Neuronal stem cell (in vitro differentiated cells): ENCODE measurements around the gene MBLAC1.

Experiments used
- DNase-seq: peaks from one replicate; pipeline ENCODE4 v3.0.0-alpha.2; 2013; ENCODE audit warnings: low spot score
- H2AFZ ChIP-seq: one replicate; pipeline ENCODE4 v1.6.1; 2013; ENCODE audit warnings: mild to moderate bottlenecking, low read length, inconsistent platforms
- H2AK5ac ChIP-seq: 2 replicates; pipeline ENCODE4 v1.6.1; 2013; ENCODE audit warnings: low read depth, mild to moderate bottlenecking, inconsistent platforms, low read length, moderate library complexity, mixed read lengths
- H2BK120ac ChIP-seq: 2 replicates; pipeline ENCODE4 v1.6.1; 2013; ENCODE audit warnings: low read depth, mild to moderate bottlenecking, inconsistent platforms, low read length, moderate library complexity, mixed read lengths
- H2BK12ac ChIP-seq: one replicate; pipeline ENCODE4 v1.6.1; 2013; ENCODE audit warnings: low read length, inconsistent platforms
- H2BK15ac ChIP-seq: 2 replicates; pipeline ENCODE4 v1.6.1; 2013; ENCODE audit warnings: mild to moderate bottlenecking, low read length, inconsistent platforms, mixed read lengths
- H2BK5ac ChIP-seq: one replicate; pipeline ENCODE4 v1.6.1; 2013; ENCODE audit warnings: inconsistent platforms, mild to moderate bottlenecking, low read length, moderate library complexity
- H3K14ac ChIP-seq: one replicate; pipeline ENCODE4 v1.6.1; 2013; ENCODE audit warnings: low read length, inconsistent platforms
- H3K18ac ChIP-seq: 2 replicates; pipeline ENCODE4 v1.6.1; 2013; ENCODE audit warnings: low read length, inconsistent platforms
- H3K23ac ChIP-seq: 2 replicates; pipeline ENCODE4 v1.6.1; 2013; ENCODE audit warnings: low read depth, mild to moderate bottlenecking, mixed read lengths, low read length, inconsistent platforms; ENCODE audit not compliant: poor library complexity
- H3K27ac ChIP-seq: replicated peaks from 3 replicates; pipeline ENCODE4 v1.5.1; 2013; ENCODE audit warnings: low read length, inconsistent platforms
- H3K27me3 ChIP-seq, 3 experiments: 2 replicates each; pipeline ENCODE4 v1.6.1; 2013; ENCODE audit warnings: low read length in 3 of 3, mild to moderate bottlenecking in 2 of 3, inconsistent platforms in 1 of 3, low read depth in 1 of 3, mixed read lengths in 1 of 3, moderate library complexity in 1 of 3; ENCODE audit not compliant: control insufficient read depth in 3 of 3, insufficient read depth in 3 of 3
- H3K36me3 ChIP-seq, 2 donors: replicated peaks in 1 of 2; 2 replicates each; pipeline ENCODE4 v1.6.1; 2013; ENCODE audit warnings: low read length in 2 of 2; ENCODE audit not compliant: control insufficient read depth in 2 of 2, insufficient read depth in 2 of 2
- H3K4ac ChIP-seq: 2 replicates; pipeline ENCODE4 v1.6.1; 2013; ENCODE audit warnings: inconsistent platforms, mild to moderate bottlenecking, low read length, moderate library complexity
- H3K4me1 ChIP-seq, 2 donors: 1 replicate in 1 of 2; 2 replicates in 1 of 2; pipeline ENCODE4 v1.6.1; 2013; ENCODE audit warnings: low read length in 2 of 2, low read depth in 1 of 2; ENCODE audit not compliant: control insufficient read depth in 2 of 2, insufficient read depth in 1 of 2
- H3K4me2 ChIP-seq: one replicate; pipeline ENCODE4 v1.6.1; 2013; ENCODE audit warnings: mild to moderate bottlenecking, low read length, inconsistent platforms; ENCODE audit not compliant: insufficient read depth, poor library complexity, severe bottlenecking
- H3K4me3 ChIP-seq, 2 donors: 2 replicates each; pipeline ENCODE4 v1.5.1; 2013; ENCODE audit warnings: low read length in 2 of 2, mild to moderate bottlenecking in 2 of 2, inconsistent platforms in 1 of 2, moderate library complexity in 1 of 2
- H3K79me1 ChIP-seq: one replicate; pipeline ENCODE4 v1.6.1; 2013; ENCODE audit warnings: low read depth, mild to moderate bottlenecking, inconsistent platforms, low read length, moderate library complexity
- H3K9ac ChIP-seq: one replicate; pipeline ENCODE4 v1.6.1; 2013; ENCODE audit warnings: mild to moderate bottlenecking, low read depth, low read length, inconsistent platforms; ENCODE audit not compliant: poor library complexity
- H3K9me3 ChIP-seq, 2 donors: replicated peaks in 1 of 2; 2 replicates each; pipeline versions ENCODE3 to v1.6.1; 2013; ENCODE audit warnings: low read length in 2 of 2, mild to moderate bottlenecking in 2 of 2, inconsistent platforms in 1 of 2, low read depth in 1 of 2, mixed read lengths in 1 of 2, moderate library complexity in 1 of 2; ENCODE audit not compliant: control insufficient read depth in 2 of 2, insufficient read depth in 1 of 2
- H4K8ac ChIP-seq: one replicate; pipeline ENCODE4 v1.6.1; 2013; ENCODE audit warnings: low read depth, mild to moderate bottlenecking, inconsistent platforms, low read length, moderate library complexity
- H4K91ac ChIP-seq: one replicate; pipeline ENCODE4 v1.6.1; 2013; ENCODE audit warnings: low read length, low read depth, mild to moderate bottlenecking, inconsistent platforms; ENCODE audit not compliant: poor library complexity
- WGBS, 2 donors: extraction: QIAGEN DNeasy Blood & Tissue Kit; methylation state at CpG; one replicate each; pipeline ENCODE4 v1.1.7; 2013; ENCODE audit warnings: missing lambda C conversion rate in 2 of 2, mixed read lengths in 1 of 2; ENCODE audit not compliant: insufficient read length in 2 of 2, insufficient replicate concordance in 1 of 2; ENCODE audit errors: extremely low coverage in 2 of 2; 5-methylcytosine and 5-hydroxymethylcytosine counted together

Gene MBLAC1

DNA sequence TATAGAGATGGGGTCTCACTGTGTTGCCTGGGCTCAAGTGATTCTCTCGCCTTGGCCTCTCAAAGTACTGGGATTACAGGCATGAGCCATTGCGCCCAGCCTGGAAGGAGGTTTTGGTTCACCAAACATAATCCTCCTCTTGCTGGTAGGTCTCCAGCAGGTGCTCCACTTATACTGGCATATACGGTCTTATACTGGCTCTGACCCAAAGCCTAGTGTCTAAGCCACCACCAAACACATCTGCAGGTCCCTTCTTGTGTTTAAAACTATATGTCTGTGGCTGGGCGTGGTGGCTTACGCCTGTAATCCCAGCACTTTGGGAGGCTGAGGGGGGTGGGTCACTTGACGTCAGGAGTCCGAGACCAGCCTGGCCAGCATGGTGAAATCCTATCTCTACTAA is 5.4 kb downstream of the MBLAC1 start:
- H2BK120ac ChIP-seq, result no peak overlapping the region
- no peak overlapping the region for H3K14ac ChIP-seq
- H3K18ac ChIP-seq, result no peak overlapping the region
- H3K9me3 ChIP-seq, result no peaks in the 10 kb centered on the region
- no peak overlapping the region for H2BK5ac ChIP-seq
- no peak overlapping the region for H2BK15ac ChIP-seq
- H3K23ac ChIP-seq, result no peak overlapping the region
- no peak overlapping the region for H4K8ac ChIP-seq
- no peaks in the 10 kb centered on the region for H3K36me3 ChIP-seq
- no peak overlapping the region for H2BK12ac ChIP-seq
- no peak overlapping the region for H3K4me2 ChIP-seq
- H3K4me1 ChIP-seq, result peaks cover 3 to 5% of the 10 kb centered on the region in 2 donors
- H3K4ac ChIP-seq, result no peak overlapping the region
- H4K91ac ChIP-seq, result no peak overlapping the region
- no peak overlapping the region for H3K27ac ChIP-seq
- no peak for DNase-seq
- H3K79me1 ChIP-seq, result no peaks in the 10 kb centered on the region
- H2AK5ac ChIP-seq, result no peak overlapping the region
- no peak overlapping the region for H3K9ac ChIP-seq
- no CpG with 5 or more reads among the region's 7 CpGs for WGBS, 2 donors
- H3K4me3 ChIP-seq, result no peak overlapping the region
- peak overlapping the region; percentile 21 for H2AFZ ChIP-seq
- peaks cover 0 to 15% (median 0%) of the 10 kb centered on the region in 3 experiments for H3K27me3 ChIP-seq

DNA sequence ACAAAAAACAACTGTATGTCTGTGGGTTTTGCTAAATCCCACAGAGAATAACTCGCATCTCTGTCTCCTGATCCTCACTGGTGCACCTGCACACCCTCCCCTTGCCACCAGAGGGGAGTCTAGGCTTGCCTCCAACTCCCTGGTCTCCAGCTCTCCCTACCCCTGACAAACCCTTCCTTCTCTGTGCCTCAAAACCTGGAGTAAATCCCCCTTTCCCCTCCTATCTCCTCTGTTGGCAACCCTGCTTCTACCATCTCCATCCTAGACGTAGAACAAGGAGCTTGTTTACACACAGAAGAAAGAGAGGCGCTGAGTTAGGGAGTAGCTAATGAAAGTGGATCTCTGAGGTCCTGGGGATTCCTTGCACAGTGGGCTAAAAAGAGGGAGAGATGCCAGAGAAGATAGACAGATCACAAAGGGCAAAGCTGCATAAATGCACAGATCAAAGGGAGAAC is 6.0 kb downstream of the MBLAC1 start:
- H2BK120ac ChIP-seq, result no peak overlapping the region
- peak overlapping the region; percentile 68 for H2AFZ ChIP-seq
- no peaks in the 10 kb centered on the region for H3K79me1 ChIP-seq
- H3K18ac ChIP-seq, result no peak overlapping the region
- peaks cover 0 to 13% (median 0%) of the 10 kb centered on the region in 3 experiments for H3K27me3 ChIP-seq
- H3K4me2 ChIP-seq, result no peak overlapping the region
- H3K23ac ChIP-seq, result no peak overlapping the region
- H2AK5ac ChIP-seq, result no peak overlapping the region
- H2BK5ac ChIP-seq, result no peak overlapping the region
- H2BK12ac ChIP-seq, result no peak overlapping the region
- peaks cover 2 to 5% of the 10 kb centered on the region in 2 donors for H3K4me1 ChIP-seq
- no peaks in the 10 kb centered on the region for H3K36me3 ChIP-seq
- no peak for DNase-seq
- H3K27ac ChIP-seq, result no peak overlapping the region
- H3K14ac ChIP-seq, result no peak overlapping the region
- H3K4ac ChIP-seq, result no peak overlapping the region
- H3K9me3 ChIP-seq, result no peaks in the 10 kb centered on the region
- no peak overlapping the region for H4K8ac ChIP-seq
- H3K4me3 ChIP-seq, result no peak overlapping the region
- H2BK15ac ChIP-seq, result no peak overlapping the region
- H4K91ac ChIP-seq, result no peak overlapping the region
- no CpG with 5 or more reads among the region's 3 CpGs for WGBS, 2 donors
- H3K9ac ChIP-seq, result no peak overlapping the region

DNA sequence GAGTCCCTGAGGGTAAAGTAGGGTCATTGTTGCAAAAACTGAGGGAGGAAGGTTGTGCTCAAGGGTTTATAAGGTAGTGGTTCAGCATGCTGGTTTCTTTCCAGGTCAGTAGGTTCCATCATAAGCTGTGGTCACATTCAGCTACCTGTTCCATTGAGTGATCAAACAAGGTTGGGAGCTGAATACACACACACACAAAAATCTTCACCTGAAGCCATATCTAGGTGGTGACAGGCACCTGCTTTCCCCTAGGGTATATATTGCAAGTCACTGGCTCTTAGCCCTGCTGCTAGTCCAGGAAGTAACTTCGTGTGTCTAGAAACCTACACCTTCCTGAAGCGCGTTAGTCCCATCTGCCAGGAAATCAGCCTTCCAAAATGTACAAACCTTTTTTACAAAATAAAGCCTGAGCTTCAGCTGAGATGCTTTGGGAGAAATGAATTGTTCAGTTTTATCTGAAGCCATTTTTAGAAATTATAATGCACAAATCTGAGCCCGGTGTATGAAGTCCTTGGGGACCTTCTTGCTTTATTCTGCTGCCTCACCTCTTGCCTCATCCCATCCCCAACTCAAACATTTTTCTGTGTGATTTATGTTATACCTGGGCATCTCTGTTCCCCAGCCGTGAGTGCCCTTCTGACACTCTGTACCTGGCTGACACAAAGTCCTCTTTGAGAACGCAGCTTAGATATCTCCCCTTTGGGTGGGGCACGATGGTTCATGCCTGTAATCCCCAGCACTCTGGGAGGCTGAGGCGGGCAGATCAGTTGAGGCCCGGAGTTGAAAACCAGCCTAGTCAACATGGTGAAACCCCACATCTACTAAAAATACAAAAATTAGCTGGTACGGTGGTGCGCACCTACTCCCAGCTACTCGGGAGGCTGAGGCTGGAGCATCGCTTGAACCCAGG is 11.3 kb downstream of the MBLAC1 start:
- H3K4me3 ChIP-seq, result no peak overlapping the region
- H3K4me1 ChIP-seq, result no peaks in the 10 kb centered on the region
- no CpG with 5 or more reads among the region's 13 CpGs for WGBS, 2 donors
- no peaks in the 10 kb centered on the region for H3K79me1 ChIP-seq
- no peak for DNase-seq
- H3K27ac ChIP-seq, result no peak overlapping the region
- H2BK120ac ChIP-seq, result no peak overlapping the region
- H3K9me3 ChIP-seq, result no peaks in the 10 kb centered on the region
- H2AFZ ChIP-seq, result no peak overlapping the region
- H2BK15ac ChIP-seq, result no peak overlapping the region
- H3K4ac ChIP-seq, result no peak overlapping the region
- H3K4me2 ChIP-seq, result no peak overlapping the region
- no peak overlapping the region for H3K9ac ChIP-seq
- H3K36me3 ChIP-seq, result peaks cover 0 to 1% of the 10 kb centered on the region in 2 donors
- H3K27me3 ChIP-seq, result no peaks in the 10 kb centered on the region
- H2AK5ac ChIP-seq, result no peak overlapping the region
- no peak overlapping the region for H4K8ac ChIP-seq
- no peak overlapping the region for H3K18ac ChIP-seq
- no peak overlapping the region for H3K23ac ChIP-seq
- no peak overlapping the region for H2BK12ac ChIP-seq
- H2BK5ac ChIP-seq, result no peak overlapping the region
- H3K14ac ChIP-seq, result peak overlapping the region; percentile 38
- no peak overlapping the region for H4K91ac ChIP-seq

DNA sequence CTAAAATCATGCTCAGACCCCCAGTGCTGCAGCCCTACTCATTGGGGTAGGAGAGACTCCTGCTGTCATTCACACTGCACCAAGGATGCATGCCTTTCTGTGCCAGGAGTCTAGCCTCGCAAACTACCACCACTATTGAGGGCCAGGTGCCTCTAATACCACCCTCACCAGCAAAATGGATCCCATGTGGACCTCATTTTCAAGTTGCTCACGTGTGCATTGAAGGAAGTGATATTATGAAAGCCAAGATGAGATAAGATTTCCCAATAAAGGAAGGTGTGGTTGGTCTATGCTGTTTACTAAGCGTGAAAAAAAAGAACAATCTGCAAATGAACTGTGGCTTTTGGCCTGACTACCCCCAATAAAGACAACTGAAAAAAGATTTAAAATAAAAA is 14.8 kb downstream of the MBLAC1 start:
- DNase-seq, result no peak
- H2BK12ac ChIP-seq, result no peak overlapping the region
- no peak overlapping the region for H3K9ac ChIP-seq
- H4K8ac ChIP-seq, result no peak overlapping the region
- WGBS, 2 donors, result no CpG with 5 or more reads among the region's 3 CpGs
- no peak overlapping the region for H3K14ac ChIP-seq
- H2AFZ ChIP-seq, result no peak overlapping the region
- H3K23ac ChIP-seq, result no peak overlapping the region
- no peak overlapping the region for H3K4me3 ChIP-seq
- peaks cover 0 to 1% of the 10 kb centered on the region in 2 donors for H3K36me3 ChIP-seq
- H2BK5ac ChIP-seq, result no peak overlapping the region
- no peak overlapping the region for H3K27ac ChIP-seq
- no peak overlapping the region for H3K18ac ChIP-seq
- H4K91ac ChIP-seq, result no peak overlapping the region
- H3K9me3 ChIP-seq, result no peaks in the 10 kb centered on the region
- no peak overlapping the region for H2AK5ac ChIP-seq
- H3K4me1 ChIP-seq, result no peaks in the 10 kb centered on the region
- no peak overlapping the region for H3K4me2 ChIP-seq
- H3K79me1 ChIP-seq, result no peaks in the 10 kb centered on the region
- no peaks in the 10 kb centered on the region for H3K27me3 ChIP-seq
- no peak overlapping the region for H3K4ac ChIP-seq
- no peak overlapping the region for H2BK15ac ChIP-seq
- no peak overlapping the region for H2BK120ac ChIP-seq
